ENCODE results near the gene PWWP2B.

PWWP2B gene

DNA sequence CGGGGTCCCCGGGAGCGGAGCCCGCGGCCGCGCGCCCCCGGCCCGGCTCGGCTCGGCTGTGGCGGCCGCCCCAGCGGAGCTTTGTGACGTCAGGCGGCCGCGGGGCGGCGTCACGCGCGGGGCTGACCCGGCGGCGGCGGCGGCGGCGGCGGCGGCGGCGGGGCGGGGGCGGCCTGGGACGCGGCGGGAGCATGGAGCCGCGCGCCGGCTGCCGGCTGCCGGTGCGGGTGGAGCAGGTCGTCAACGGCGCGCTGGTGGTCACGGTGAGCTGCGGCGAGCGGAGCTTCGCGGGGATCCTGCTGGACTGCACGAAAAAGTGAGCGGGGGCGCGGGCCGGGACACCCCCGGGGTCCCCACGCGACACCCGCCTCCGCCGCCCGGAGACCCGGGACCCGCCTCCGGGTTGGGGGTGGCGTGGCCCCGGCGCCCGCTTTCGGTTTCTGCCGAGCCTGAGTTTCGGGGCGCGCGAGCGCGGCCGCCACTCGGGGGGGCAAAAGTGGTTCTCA, at the start of gene PWWP2B:
Gene PWWP2B, plus strand, starts transcription at position 165 of the 506 bp plus-strand sequence. Its CDS starts 27 bp downstream, at position 192.
- DNase-seq = peak in 6 of 56 donors; percentile 16 to 48 (median 38)

DNA sequence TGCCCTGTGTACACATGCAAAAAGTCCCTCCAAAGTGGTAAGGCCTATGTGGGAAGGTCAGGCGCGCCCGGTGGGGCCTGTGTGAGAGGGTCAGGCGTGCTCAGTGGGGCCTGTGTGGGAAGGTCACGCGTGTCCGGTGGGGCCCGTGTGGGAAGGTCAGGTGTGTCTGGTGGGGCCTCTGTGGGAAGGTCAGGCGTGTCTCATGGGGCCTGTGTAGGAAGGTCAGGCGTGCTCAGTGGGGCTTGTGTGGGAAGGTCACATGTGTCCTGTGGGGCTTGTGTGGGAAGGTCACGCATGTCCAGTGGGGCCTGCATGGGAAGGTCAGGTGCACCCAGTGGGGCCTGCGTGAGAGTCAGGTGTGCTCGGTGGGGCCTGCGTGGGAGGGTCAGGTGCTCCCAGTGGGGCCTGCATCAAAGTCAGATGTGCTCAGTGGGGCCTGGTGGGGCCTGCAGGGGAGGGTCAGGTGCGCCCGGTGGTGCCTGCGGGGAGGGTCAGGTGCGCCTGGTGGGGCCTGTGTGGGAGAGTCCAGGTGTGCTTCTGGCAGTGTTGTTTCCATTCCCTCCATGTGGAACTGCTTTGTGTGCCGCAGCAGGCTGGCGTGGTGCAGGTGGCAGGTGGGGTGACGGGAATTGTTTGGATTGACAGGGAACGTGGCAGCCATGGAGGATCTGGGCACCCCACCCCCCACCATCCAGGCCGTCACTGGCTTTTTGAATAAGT, 49.6 kb upstream of the PWWP2B start:
- DNase-seq = peak in 1 of 56 donors; percentile 28

- DNase-seq = no peak
These were observed 49.1 kb upstream of the PWWP2B start for GRCh38 chr10:132347931-132348267.

DNA sequence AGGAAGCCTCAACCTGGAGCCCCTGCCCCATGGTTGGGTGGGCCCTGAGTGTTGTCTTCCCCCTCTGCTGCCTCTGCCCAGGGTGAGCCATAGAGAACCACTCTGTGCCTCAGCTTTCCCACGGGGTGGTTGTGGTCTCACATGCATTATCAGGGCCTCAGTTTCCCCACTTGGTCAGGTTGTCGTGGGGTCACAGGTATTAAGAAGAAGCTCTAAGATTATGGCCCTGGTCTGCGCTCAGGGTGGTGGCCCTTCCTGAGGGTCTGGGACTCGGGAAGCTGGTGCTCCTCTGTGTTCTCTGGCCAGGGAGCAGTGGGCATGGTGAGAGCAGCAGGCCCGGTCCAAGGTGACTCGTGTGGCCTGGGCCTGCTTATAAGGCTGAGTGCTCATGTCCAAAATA, 47.2 kb upstream of the PWWP2B start:
- DNase-seq = no peak

- no peak for DNase-seq
These were observed 46.6 kb upstream of the PWWP2B start for GRCh38 chr10:132350391-132350790.

DNA sequence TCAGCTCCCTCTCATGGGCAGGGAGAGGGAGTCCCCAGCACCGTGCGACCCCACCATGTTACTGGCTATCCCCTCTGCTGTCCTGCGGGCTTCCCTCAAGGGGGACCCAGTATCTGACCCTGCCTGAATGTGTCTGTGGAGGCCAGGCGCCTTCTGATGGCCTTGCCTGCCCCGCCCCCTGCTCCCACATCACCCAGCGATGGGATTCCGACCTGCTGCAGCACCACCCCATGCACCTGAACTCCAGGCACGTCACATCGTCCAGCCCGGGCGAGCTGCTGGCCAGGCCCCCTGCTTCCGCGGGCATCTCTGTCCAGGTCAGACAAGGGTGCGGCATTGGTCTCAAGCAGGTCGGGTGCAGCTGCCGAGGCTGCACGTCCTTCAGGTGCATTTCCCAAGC, 46.1 kb upstream of the PWWP2B start:
- no peak for DNase-seq

- DNase-seq = no peak
These were observed 45.4 kb upstream of the PWWP2B start for GRCh38 chr10:132351611-132352010.

DNA sequence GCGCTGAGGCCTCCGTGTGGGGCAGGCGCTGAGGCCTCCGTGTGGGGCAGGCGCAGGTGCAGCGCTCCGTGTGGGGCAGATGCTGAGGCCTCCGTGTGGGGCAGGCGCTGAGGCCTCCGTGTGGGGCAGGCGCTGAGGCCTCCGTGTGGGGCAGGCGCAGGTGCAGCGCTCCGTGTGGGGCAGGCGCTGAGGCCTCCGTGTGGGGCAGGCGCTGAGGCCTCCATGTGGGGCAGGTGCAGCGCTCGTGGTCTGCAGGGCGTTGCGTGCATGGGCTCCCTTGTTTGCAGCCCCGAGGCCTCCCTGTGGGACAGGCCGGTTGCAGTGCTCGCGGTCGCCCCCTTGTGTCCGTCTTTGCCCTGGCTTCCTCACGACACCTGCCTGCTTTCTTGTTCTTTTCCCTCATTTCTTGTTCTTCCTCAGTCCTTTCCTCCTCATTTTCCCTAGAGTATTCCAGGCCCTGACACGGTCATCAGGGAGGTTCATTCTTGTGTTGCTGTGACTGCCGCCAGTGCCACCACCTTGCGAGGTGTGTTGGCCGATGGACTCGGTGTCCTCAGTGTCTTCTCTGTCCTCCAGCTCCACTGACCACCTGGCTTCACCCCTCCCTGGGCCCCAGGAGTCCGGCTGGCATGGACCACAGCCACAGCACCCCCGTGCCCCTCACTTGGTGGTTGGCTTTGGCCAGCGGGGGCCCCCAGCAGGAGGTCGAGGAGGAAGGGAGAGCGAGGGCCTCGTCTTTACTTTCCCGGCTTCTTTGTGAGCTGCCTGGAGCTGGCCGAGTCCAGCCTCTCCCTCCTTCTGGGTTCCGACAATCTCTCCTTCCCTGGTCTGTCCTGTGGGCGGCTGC, 44.3 kb upstream of the PWWP2B start:
- DNase-seq = peak in 40 of 56 donors; percentile 4 to 87 (median 44)

- no peak for DNase-seq
These were observed 43.3 kb upstream of the PWWP2B start for GRCh38 chr10:132353456-132354355.

- no peak for DNase-seq
These were observed 42.5 kb upstream of the PWWP2B start for GRCh38 chr10:132354356-132355094.

DNA sequence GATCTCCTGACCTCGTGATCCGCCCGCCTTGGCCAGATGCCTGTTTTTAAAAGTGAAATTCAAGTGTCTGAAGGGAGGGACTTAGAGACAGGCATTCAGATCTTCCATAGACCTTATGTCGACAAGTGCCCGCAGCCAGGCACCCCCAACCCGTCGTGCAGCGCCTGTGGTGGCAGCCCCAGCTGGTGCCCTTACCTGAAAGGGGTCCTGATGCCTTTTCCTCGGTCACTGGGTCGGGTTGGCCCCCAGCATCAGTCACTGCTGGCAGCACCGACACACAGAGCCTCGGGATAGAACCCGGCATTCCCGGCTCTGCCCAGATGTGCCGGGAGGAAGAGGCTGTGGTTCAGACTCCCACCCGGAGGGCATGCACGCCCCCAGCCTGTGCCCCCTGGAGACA, 41.7 kb upstream of the PWWP2B start:
- no peak for DNase-seq

GRCh38 chr10:132355754-132356153, 41.2 kb upstream of the PWWP2B start:
- no peak for DNase-seq

DNA sequence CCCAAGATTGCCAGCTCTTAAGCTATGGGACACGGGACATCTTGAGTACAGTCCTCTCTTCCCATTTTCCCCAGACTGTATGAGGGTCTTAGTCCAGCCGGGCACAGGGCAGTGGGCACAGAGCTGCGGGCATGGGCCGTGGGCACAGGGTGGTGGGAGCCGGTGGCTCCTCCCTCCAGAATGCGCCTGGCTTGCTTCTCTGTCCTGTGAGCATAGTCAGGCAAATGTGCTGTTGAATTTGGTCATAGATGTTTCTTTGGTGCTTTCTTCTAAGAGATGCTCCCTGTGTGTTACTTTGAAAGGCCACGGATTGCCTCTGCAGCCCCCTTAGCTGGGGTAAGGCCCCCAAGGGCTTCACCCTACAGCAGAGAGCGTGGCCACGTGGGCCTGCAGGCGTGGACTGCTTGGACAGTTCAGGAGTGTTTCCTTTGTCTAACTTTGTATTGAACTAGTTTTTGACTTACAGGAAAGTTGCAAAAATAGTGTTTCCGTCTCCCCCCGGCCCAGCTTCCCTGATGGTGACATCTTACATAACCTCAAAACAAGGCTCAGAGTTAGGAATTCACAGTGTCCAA, 40.3 kb upstream of the PWWP2B start:
- DNase-seq = no peak

- DNase-seq = no peak
These were observed 39.5 kb upstream of the PWWP2B start for GRCh38 chr10:132357286-132358058.

DNA sequence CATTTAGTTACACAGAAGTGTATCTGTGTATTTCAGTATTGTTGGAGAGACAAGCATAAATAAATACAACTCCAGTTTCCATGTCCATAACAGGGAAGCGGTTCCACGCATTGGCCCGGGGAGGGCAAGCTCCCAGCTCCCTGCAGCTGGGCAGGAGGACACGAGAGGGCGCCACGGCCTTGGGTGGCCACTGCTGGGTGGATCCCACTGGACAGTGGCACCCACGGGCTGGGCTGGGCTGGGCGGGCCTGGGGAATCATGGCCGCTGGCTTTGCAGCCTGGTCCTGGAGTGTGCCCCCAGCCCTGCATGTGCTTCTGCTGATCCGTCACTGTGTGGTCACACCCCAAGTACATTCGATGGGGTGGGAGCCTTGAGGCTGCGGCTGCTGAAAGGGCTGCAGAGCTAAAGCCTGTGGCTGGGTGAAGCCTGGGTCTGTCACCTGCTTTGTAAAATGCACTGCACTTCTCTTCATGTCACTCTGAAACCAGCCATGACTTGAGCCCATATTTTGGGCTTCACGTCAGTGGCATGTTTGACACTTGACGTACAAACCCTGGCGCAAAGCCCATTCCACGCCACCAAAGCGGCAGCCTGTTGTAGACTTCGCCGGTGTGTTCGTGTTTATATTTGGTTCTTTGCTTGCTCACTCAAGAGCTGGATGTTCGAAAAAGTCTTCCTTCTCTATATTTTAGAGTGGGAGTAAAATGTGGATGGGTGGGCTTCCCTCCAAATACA, 37.5 kb upstream of the PWWP2B start:
- DNase-seq = no peak

- DNase-seq = no peak
These were observed 36.1 kb upstream of the PWWP2B start for GRCh38 chr10:132360766-132361447.

DNA sequence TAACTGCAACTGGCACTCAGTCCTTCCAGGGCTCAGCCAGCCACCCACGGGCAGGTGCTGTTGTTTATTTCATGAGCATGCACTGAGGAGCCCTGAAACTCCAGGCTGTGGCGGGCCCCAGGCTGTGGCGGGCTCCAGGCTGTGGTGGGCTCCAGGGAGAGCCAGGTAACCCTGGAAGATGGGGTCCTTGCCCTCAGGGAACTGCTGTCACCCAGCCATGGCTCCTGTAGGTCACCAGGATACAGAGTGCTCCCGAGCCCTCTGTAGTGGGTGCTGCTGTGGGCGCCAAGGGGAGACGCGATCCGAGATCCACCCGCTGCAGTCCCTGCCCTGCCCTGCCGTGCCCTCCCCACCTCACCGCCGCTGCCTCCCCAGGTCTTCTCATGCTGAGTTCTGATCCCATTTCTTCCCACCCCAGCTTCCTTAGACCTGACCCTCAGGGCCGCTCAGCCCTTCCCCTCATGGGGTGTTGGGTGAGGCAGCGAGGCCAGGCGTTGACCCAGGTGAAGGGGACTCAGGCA, 35.4 kb upstream of the PWWP2B start:
- DNase-seq = no peak

DNA sequence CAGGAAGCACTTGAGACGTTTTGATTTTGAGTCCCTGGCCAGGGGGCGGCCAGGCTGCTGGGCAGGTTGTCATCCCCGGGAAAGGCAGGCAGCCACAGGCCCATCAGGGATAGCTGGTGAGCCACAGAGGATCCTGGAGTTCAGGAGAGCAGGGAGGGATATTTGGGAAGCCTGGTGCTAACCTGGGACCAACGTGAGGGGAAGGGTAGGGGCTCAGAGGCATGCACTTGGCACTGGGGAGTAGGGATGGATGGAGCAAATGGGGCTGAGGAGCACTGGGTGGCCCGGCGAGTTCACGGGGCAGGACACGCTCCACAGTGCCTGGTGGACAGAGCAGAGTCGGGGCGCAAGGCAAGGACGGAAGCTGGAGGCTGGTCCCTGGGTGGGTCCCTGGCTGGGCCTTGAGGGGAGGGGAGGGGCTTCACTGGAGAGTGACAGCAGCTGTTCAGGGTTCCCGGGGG, 34.8 kb upstream of the PWWP2B start:
- no peak for DNase-seq
